ENCODE measurements around the gene PEX11B. TPM values are rescaled to one million over a fixed set of nuclear protein-coding genes. Genes with fewer than 3 reads are reported as not detected.

PEX11B gene
- polyA plus RNA-seq = 32.0 and 43.8 TPM in 2 replicates

GRCh38 chr1:145918144-145918991, at the start of gene PEX11B:
PEX11B (minus strand) TSS chr1:145918717; CDS start chr1:145918688, 29 bp downstream.

GRCh38 chr1:145964328-145965118, 46.0 kb upstream of the PEX11B start, which contains the start of the genes ANKRD34A and POLR3GL:
ANKRD34A (minus strand) TSS chr1:145964575; CDS start chr1:145961759, 2,816 bp downstream.
POLR3GL (plus strand) TSS chr1:145964690; CDS start chr1:145974866, 10,176 bp downstream.

GRCh38 chr1:145957443-145958319, 39.2 kb upstream of the PEX11B start, which contains the start of gene LIX1L:
LIX1L (minus strand) TSS chr1:145958017; CDS start chr1:145957927, 90 bp downstream.

GRCh38 chr1:145927063-145927886, 8.8 kb upstream of the PEX11B start, which contains the start of gene RBM8A:
RBM8A (minus strand) TSS chr1:145927484; CDS start chr1:145927426, 58 bp downstream.

GRCh38 chr1:145885738-145886287, 32.7 kb downstream of the PEX11B start, which contains the start of gene ANKRD35:
ANKRD35 (minus strand) TSS chr1:145885866; CDS start chr1:145885758, 108 bp downstream.

Other genes with a start within 250 kb of the PEX11B start
- gene PDZK1, start 211.3 kb downstream of the PEX11B start, polyA plus RNA-seq = 5.2 and 14.3 TPM in 2 replicates
- gene CD160, start 199.2 kb downstream of the PEX11B start, polyA plus RNA-seq = 1.3 and 1.9 TPM in 2 replicates
- 23.5 and 29.4 TPM in 2 replicates for gene RNF115, start 94.6 kb downstream of the PEX11B start, polyA plus RNA-seq
- gene POLR3C, start 94.5 kb downstream of the PEX11B start, polyA plus RNA-seq = 19.4 and 20.0 TPM in 2 replicates
- 3.6 and 6.9 TPM in 2 replicates for gene NUDT17, start 73.1 kb downstream of the PEX11B start, polyA plus RNA-seq
- 3.3 and 4.2 TPM in 2 replicates for gene PIAS3, start 59.6 kb downstream of the PEX11B start, polyA plus RNA-seq
- 0.39 and 0.78 TPM in 2 replicates for gene ANKRD35, start 32.9 kb downstream of the PEX11B start, polyA plus RNA-seq
- gene ITGA10, start 8.7 kb downstream of the PEX11B start, polyA plus RNA-seq = not detected in 2 replicates
- gene RBM8A, start 8.8 kb upstream of the PEX11B start, polyA plus RNA-seq = 152 and 224 TPM in 2 replicates
- gene LIX1L, start 39.3 kb upstream of the PEX11B start, polyA plus RNA-seq = 3.5 and 4.9 TPM in 2 replicates
- 8.1 and 10.7 TPM in 2 replicates for gene ANKRD34A, start 45.9 kb upstream of the PEX11B start, polyA plus RNA-seq
- 3.6 and 11.6 TPM in 2 replicates for gene POLR3GL, start 46.0 kb upstream of the PEX11B start, polyA plus RNA-seq
- 3.5 TPM in 2 replicates for gene TXNIP, start 77.9 kb upstream of the PEX11B start, polyA plus RNA-seq
- gene HJV, start 103.0 kb upstream of the PEX11B start, polyA plus RNA-seq = not detected in 2 replicates
- gene NBPF10, start 226.1 kb upstream of the PEX11B start, polyA plus RNA-seq = 0.46 and 0.77 TPM in 2 replicates